ES-I3 (cell line): ENCODE data around the gene PLK3.

Experiments used
- H3K36me3 ChIP-seq: 2 replicates; pipeline ENCODE4 v1.6.1; 2013; ENCODE audit warnings: mild to moderate bottlenecking, low read length, control low read depth, moderate library complexity; ENCODE audit not compliant: insufficient read depth
- H3K4me1 ChIP-seq: 2 replicates; pipeline ENCODE4 v1.6.1; 2013; ENCODE audit warnings: mild to moderate bottlenecking, control low read depth, low read length; ENCODE audit not compliant: insufficient read depth
- H3K9ac ChIP-seq: 2 replicates; pipeline ENCODE4 v1.6.1; 2013; ENCODE audit warnings: low read depth, mild to moderate bottlenecking, low read length, moderate library complexity
- H3K9me3 ChIP-seq: 2 replicates; pipeline ENCODE4 v1.6.1; 2013; ENCODE audit warnings: mild to moderate bottlenecking, low read length, moderate library complexity; ENCODE audit not compliant: control insufficient read depth, insufficient read depth

Gene PLK3

GRCh38 chr1:44801491-44802305, 1.5 kb downstream of the PLK3 start:
- Histone ChIP-seq H3K4me1 (peaks cover 16% of the 10 kb centered on the region), H3K9ac (peak overlapping the region; percentile 45; the same call in 1 of the 2 replicates), H3K9me3 (no peaks in the 10 kb centered on the region), H3K36me3 (peaks cover 16% of the 10 kb centered on the region)

DNA sequence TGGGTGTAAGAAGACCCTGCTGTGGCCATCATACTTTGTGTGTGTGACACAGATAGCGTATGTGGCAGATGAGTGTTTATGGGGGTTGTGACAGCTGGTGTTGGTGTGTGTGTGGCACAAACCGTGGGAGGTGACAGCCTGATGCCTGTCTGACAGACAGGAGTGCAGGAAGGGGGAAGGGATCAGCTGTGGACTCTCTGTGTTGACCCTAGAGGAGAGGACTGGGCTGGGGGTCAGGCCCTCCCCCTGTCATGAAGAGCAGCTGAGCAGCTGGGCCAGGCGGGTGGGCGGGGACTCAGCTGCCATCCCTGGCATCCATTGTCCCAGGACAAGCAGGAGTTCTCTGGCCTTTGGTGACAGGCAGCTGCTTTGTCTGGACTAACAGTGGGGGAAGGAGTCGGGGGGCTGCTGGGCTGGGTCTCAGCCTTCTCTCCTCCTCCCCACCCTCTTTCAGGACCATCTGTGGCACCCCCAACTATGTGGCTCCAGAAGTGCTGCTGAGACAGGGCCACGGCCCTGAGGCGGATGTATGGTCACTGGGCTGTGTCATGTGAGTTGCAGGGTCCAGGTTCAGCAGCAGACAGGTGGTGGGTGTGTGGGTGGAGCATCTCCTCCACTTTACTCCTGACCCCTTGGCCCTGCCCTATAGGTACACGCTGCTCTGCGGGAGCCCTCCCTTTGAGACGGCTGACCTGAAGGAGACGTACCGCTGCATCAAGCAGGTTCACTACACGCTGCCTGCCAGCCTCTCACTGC, 2.3 kb downstream of the PLK3 start:
- H3K36me3 ChIP-seq = peaks cover 19% of the 10 kb centered on the region
- H3K9ac ChIP-seq = peak overlapping the region; percentile 45; the same call in 1 of the 2 replicates
- no peaks in the 10 kb centered on the region for H3K9me3 ChIP-seq
- H3K4me1 ChIP-seq = peaks cover 24% of the 10 kb centered on the region

DNA sequence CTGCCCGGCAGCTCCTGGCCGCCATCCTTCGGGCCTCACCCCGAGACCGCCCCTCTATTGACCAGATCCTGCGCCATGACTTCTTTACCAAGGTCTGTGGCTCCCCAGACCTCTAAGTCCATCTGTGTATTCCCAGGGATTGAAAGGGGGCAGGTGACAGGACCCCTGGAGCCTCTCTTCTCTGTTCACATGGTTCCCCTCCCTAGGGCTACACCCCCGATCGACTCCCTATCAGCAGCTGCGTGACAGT, 2.8 kb downstream of the PLK3 start:
- H3K9me3 ChIP-seq = no peaks in the 10 kb centered on the region
- H3K9ac ChIP-seq = no peak overlapping the region
- H3K36me3 ChIP-seq = peaks cover 19% of the 10 kb centered on the region
- H3K4me1 ChIP-seq = peaks cover 28% of the 10 kb centered on the region

DNA sequence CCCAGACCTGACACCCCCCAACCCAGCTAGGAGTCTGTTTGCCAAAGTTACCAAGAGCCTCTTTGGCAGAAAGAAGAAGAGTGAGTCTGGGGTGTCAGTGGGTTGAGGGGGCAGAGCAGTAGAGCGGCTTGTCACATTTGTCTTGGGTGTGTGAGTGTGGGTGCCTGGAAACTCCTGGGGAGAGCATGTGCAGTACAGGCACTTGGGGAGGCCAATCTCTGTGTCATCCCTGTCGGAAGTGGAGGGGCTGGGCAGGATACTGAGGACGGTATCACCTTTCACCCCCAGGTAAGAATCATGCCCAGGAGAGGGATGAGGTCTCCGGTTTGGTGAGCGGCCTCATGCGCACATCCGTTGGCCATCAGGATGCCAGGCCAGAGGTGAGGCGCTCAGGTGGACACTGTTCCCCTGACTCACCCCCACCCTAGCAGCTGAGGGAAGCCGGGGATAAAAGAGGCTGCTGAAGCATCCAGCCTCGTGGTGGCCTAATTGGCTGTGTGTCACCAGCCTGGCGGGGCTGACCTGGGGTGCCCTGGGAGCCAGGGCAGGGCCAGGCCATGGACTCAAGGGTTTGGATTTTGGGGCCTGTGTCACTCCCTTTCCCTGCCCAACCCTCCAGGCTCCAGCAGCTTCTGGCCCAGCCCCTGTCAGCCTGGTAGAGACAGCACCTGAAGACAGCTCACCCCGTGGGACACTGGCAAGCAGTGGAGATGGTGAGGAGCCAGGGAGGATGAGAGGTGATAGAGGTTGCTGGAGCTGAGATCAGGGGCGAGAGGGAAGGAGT, 3.3 kb downstream of the PLK3 start:
- Histone ChIP-seq H3K9ac (no peak overlapping the region), H3K9me3 (no peaks in the 10 kb centered on the region), H3K4me1 (peaks cover 31% of the 10 kb centered on the region), H3K36me3 (peaks cover 19% of the 10 kb centered on the region)

DNA sequence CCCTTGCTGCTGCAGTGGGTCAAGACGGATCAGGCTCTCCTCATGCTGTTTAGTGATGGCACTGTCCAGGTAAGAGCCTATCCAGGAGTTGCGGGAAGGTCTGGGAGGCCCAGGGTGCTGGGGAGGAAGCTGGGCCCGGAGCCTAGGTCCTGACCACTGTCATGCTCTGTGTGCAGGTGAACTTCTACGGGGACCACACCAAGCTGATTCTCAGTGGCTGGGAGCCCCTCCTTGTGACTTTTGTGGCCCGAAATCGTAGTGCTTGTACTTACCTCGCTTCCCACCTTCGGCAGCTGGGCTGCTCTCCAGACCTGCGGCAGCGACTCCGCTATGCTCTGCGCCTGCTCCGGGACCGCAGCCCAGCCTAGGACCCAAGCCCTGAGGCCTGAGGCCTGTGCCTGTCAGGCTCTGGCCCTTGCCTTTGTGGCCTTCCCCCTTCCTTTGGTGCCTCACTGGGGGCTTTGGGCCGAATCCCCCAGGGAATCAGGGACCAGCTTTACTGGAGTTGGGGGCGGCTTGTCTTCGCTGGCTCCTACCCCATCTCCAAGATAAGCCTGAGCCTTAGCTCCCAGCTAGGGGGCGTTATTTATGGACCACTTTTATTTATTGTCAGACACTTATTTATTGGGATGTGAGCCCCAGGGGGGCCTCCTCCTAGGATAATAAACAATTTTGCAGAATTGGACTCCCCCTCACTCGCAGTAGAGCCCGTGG, 5.3 kb downstream of the PLK3 start:
- Histone ChIP-seq H3K9me3 (no peaks in the 10 kb centered on the region), H3K4me1 (peaks cover 40% of the 10 kb centered on the region), H3K9ac (no peak overlapping the region), H3K36me3 (peaks cover 19% of the 10 kb centered on the region)

GRCh38 chr1:44806025-44806703, 6.0 kb downstream of the PLK3 start:
- Histone ChIP-seq H3K4me1 (peaks cover 41% of the 10 kb centered on the region), H3K36me3 (peaks cover 19% of the 10 kb centered on the region), H3K9ac (peak overlapping the region; percentile 23; the same call in 1 of the 2 replicates), H3K9me3 (no peaks in the 10 kb centered on the region)

- H3K36me3 ChIP-seq = peaks cover 19% of the 10 kb centered on the region
- peak within 1 kb of the TSS; percentile 39 for H3K9ac ChIP-seq
- no peaks in the 10 kb centered on the region for H3K9me3 ChIP-seq
- peaks cover 47% of the 10 kb centered on the region for H3K4me1 ChIP-seq
Measured at GRCh38 chr1:44806704-44807363, 6.7 kb downstream of the PLK3 start, which contains the start of gene DYNLT4. Gene DYNLT4, minus strand, starts transcription at chr1:44807351. Its CDS starts 683 bp downstream, at chr1:44806668.

DNA sequence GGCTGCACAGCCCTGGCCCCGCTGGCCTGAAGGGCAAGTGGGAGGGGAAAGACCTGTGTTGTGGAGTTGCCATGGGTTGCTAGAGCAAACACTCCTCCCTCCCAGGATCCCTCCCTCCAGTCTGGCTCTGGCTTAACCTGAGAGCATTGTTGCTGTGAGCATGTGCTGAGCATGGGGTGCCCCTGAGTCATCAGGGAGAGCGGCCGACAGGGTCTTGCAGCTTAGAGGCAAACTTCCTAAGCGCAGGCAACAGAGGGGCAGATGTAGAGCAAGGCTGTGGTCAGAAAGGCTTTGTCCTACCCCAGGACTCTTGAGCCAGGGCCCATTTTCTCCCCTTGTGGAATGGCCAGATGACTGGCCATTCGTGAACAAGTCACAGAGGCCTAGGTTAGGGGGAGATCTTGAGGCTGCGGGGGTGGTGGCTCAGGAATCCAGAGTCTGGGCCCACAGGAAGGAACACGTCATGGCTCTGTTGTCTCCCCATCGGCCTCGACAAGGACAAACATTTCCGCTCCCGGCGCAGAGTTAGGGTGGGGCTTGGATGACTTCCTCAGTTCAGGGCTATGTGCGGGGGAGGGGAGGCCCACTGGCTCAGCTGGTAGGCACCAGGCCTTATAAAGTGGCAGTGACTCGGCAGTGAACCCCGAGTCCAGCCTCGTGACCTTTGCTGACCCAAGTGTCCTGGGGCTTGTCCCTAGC, 7.3 kb downstream of the PLK3 start:
- Histone ChIP-seq H3K4me1 (peaks cover 44% of the 10 kb centered on the region), H3K9me3 (no peaks in the 10 kb centered on the region), H3K36me3 (peaks cover 19% of the 10 kb centered on the region), H3K9ac (peak overlapping the region; percentile 39)

DNA sequence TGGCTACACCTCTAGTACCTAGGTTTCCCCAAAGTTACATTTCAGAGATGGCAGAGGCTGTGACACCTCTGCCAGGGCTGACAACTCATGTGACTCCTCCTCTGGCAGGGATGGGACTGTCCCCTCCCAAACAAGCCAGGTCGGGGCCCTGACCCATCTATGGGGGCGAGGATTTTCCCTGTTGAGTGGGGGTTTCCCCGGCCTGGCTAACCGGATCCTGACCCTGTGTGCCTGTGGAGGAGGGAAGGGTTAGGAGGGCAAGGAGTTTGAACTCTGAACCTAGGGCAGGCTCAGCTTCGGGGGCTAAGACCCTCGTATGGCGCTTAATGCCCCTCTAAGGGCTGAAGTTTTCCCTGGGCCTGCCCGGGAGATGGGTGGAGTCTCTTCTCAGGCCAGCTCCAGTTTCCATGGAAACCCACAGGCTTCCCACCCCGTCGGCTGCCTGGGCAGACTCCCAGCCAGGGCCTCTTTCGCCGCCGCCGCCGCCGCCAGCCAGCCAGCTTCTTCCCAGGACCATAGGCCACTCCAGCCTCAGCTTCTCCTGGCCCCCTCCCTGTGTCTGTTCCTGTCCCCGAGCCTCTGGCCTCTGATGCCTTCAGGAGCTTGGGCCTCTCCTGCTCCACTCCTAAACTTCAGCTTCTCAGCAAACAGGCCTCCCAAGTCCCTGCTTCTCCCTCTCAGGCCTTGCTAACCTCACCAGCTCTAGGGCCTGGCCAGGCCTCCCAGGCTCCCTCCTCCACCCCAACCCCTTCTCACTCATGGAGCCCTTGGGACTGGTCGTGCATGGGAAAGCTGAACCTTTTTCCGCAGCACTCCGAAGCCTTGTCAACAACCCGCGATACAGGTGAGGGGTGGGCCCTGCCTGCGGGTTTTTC, 8.1 kb downstream of the PLK3 start, which contains the start of gene BTBD19:
Gene BTBD19 (plus strand): TSS at position 461 of the 875 bp plus-strand sequence. CDS start 298 bp downstream, at position 759.
- no peaks in the 10 kb centered on the region for H3K9me3 ChIP-seq
- H3K4me1 ChIP-seq = peaks cover 44% of the 10 kb centered on the region
- H3K36me3 ChIP-seq = peaks cover 19% of the 10 kb centered on the region
- H3K9ac ChIP-seq = peak within 1 kb of the TSS; percentile 39

DNA sequence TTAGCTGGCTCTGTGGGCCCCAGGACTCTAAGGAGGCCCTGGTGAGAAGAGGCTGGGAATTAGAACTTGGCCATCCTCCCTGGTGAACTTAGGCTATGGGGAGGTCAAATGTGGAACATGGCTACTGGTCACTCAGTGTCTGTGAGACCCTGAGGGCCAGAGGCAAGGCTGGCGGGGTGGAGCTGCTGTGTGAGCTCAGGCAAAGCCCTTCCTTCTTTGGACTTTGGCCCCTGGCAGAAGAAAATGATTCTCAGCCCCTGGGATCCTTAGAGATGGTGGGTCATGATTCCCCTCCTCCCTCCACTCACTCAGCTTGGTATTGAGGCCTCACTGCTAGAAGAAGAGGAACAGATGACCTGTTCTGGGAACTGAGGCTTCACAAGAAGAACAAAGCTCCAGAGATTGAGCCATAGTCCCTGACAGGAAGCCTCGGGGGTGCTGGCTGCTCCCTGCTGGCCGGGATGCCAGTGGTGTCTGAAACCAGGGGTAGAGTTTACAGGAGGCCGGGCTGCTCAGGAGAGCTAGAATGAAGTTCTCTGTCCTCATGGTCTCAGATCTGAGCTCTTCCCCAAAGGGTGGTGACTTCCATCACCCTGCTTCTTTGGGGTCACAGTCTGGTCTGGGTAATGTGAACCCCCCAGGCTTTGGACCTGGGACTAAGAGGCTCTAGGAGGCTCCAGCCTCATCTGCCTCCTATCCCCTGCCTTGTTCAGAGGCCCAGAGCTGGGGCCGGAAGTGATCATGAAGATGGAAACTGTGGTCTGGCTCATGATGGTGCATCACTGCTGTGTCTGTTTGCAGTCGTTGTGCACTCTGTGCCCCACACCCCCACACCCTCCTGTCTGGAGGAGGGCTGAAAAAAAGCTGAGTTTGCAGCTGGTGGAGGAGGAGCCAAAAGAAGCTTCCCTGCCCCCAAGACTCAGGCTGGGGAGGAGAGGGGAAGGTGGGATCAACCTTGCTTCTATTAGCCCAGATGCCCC, 9.1 kb downstream of the PLK3 start:
- H3K4me1 ChIP-seq = peaks cover 44% of the 10 kb centered on the region
- no peaks in the 10 kb centered on the region for H3K9me3 ChIP-seq
- peak overlapping the region; percentile 39 for H3K9ac ChIP-seq
- H3K36me3 ChIP-seq = peaks cover 9% of the 10 kb centered on the region; the same call in 1 of the 2 replicates

- H3K36me3 ChIP-seq = peaks cover 9% of the 10 kb centered on the region; the same call in 1 of the 2 replicates
- no peak overlapping the region for H3K9ac ChIP-seq
- peaks cover 44% of the 10 kb centered on the region for H3K4me1 ChIP-seq
- no peaks in the 10 kb centered on the region for H3K9me3 ChIP-seq
Measured at GRCh38 chr1:44810101-44810761, 10.1 kb downstream of the PLK3 start.
